ENCODE results near the gene KIF6.

The KIF6 gene

GRCh38 chr6:39444479-39445019 lies 280.7 kb downstream of the KIF6 start:
- FAIRE-seq: no peak

- FAIRE-seq: no peak
Measured at GRCh38 chr6:39441986-39442385, 283.2 kb downstream of the KIF6 start.

GRCh38 chr6:39441301-39441700 lies 283.9 kb downstream of the KIF6 start:
- FAIRE-seq: no peak

GRCh38 chr6:39440039-39440426 lies 285.2 kb downstream of the KIF6 start:
- no peak for FAIRE-seq

GRCh38 chr6:39439342-39440038 lies 285.7 kb downstream of the KIF6 start:
- FAIRE-seq: no peak

- no peak for FAIRE-seq
Measured at GRCh38 chr6:39433630-39434029, 291.6 kb downstream of the KIF6 start.

GRCh38 chr6:39432330-39433025 lies 292.7 kb downstream of the KIF6 start:
- no peak for FAIRE-seq

- no peak for FAIRE-seq
Measured at GRCh38 chr6:39430871-39431523, 294.2 kb downstream of the KIF6 start.

GRCh38 chr6:39430446-39430845 lies 294.8 kb downstream of the KIF6 start:
- FAIRE-seq: no peak

GRCh38 chr6:39428816-39429215 lies 296.4 kb downstream of the KIF6 start:
- FAIRE-seq: no peak

- FAIRE-seq: no peak
Measured at GRCh38 chr6:39428152-39428551, 297.1 kb downstream of the KIF6 start.

- FAIRE-seq: no peak
Measured at GRCh38 chr6:39426073-39426456, 299.1 kb downstream of the KIF6 start.

GRCh38 chr6:39425346-39426072 lies 299.7 kb downstream of the KIF6 start:
- no peak for FAIRE-seq

GRCh38 chr6:39424831-39425230 lies 300.4 kb downstream of the KIF6 start:
- FAIRE-seq: no peak

- FAIRE-seq: no peak
Measured at GRCh38 chr6:39422238-39422637, 303.0 kb downstream of the KIF6 start.

GRCh38 chr6:39421383-39422225 lies 303.6 kb downstream of the KIF6 start:
- no peak for FAIRE-seq

- no peak for FAIRE-seq
Measured at GRCh38 chr6:39420300-39421265, 304.6 kb downstream of the KIF6 start.

GRCh38 chr6:39419607-39420006 lies 305.6 kb downstream of the KIF6 start:
- no peak for FAIRE-seq

- FAIRE-seq: no peak
Measured at GRCh38 chr6:39417440-39417839, 307.8 kb downstream of the KIF6 start.

- FAIRE-seq: no peak
Measured at GRCh38 chr6:39416728-39417127, 308.5 kb downstream of the KIF6 start.

GRCh38 chr6:39416026-39416425 lies 309.2 kb downstream of the KIF6 start:
- no peak for FAIRE-seq
